NCI-H1930 (cell line): ENCODE data around the gene ANHX.

Source experiments
- DNase-seq, 2 experiments: peaks; one replicate each; lab custom pipeline; 2025; lab: John Stamatoyannopoulos, UW

Gene ANHX

DNA sequence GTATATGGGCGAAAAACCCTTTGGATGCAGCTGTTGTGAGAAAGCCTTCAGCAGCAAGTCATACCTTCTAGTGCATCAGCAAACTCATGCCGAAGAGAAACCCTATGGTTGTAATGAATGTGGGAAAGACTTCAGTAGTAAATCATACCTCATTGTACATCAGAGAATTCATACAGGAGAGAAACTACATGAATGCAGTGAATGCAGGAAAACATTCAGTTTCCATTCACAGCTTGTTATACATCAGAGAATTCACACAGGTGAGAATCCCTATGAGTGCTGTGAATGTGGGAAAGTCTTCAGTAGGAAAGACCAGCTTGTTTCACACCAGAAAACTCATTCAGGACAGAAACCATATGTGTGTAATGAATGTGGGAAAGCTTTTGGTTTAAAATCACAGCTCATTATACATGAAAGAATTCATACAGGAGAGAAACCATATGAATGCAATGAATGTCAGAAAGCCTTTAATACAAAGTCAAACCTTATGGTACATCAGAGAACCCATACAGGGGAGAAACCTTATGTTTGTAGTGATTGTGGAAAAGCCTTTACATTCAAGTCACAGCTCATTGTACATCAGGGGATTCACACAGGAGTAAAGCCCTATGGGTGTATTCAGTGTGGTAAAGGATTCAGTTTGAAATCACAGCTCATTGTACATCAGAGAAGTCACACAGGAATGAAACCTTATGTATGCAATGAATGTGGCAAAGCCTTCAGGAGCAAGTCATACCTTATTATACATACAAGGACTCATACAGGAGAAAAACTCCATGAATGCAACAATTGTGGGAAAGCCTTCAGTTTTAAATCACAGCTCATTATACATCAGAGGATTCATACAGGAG is 33.0 kb downstream of the ANHX start:
- DNase-seq: no peak

DNA sequence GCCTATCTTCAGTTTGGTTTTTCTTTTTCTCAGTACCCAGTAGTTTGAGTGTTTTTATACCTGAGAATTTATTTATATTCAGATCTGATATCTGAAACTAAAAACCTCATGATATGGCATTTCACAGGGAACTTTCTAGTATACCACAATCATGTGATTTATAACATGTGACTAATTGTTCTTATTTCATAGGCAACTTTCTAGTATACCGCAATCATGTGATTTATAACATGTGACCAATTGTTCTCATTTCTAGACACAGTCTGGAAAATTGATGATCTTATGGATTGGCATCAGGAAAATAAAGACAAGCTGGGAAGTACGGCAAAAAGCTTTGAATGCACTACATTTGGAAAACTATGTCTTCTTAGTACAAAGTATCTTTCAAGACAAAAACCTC is 33.8 kb downstream of the ANHX start:
- no peak for DNase-seq

DNA sequence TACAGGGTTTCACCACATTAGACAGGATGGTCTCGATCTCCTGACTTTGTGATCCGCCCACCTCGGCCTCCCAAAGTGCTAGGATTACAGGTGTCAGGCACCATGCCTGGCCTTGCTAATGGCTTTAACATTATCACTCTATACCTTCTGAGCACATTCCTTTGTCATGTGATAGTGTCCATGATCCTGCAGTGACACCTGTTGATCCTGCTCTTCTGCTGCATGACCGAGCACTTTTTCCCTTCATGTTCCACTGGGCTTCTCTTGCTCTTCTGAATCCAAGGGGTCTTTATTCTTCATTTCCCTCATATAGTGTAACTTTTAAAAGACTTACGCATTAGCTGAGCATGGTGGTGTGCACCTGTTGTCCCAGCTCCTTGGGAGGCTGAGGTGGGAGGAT is 42.8 kb downstream of the ANHX start:
- no peak for DNase-seq

DNA sequence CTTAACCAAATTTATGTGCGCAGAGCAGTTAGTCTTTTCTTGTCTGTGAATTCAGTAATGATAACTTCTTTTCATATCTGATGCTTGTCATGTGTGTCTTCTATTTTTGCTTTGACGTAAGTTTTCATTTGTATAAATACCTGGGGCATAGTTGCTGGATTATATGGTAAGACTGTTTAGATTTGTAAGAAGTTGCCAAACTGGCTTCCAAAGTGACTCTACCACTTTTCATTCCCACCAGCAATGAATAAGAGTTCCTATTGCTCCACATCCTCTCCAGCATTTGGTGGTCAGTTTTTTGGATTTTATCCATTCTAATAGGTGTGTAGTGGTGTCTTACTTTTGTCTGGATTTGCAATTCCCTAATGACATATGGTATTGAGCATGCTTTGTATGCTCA is 45.5 kb downstream of the ANHX start:
- no peak for DNase-seq

DNA sequence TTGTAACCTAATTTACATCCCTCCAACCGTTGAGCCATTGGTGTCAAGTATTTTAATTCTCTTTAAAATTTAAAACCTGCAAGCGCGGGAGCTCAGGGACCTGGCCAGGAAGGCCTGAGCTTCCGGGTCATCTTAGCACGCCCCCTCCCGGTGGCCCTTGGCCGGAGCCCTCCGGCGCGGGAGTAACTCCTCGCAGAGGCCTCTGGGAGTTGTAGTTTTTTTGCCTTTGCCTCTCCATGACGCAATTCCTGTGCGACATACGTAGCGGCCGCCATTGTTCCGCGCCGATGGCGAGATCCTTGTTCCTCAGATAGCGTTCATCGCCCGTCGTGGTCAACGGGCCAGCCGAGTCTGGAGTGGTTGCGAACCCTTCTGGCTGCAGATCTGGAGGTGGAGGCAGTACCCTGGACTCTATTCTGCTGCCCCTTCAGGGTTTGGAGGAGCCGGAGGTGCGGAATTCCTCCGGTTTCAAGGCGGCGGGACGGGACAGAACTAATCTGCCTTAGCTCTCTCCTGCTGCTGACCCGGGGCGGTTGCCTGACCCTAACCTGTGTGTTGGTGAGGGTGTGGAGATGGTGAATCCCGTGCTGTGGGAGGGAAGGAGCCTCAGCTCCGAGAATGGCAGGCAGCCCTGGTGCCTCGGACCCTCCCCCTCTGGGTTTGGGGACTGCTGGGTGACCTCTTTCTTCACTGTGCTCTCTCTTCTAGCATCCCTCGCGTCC is 54.3 kb downstream of the ANHX start, which contains the start of gene ZNF268:
Gene ZNF268, plus strand, starts transcription at position 258 of the 722 bp plus-strand sequence. CDS start 503 bp downstream, outside the sequence.
- peak; percentile 91 to 97 for DNase-seq

DNA sequence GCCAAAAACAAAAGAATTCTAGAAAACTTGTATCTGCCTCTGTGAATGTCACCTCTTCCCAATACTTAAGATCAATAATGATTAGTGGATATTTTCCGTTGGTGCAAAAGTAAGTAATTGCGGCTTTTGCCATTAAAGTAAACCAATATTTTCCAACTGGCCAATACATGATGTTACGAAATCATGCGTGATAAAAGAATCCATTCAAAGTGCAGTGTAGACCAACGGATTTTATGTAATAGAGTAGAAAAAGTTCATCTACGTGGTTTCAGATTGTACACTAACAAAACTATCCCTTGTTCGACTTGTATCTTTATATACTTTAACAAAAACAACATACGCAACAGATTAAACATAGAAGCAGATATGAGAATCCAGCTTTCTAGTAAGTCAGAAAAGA is 55.0 kb downstream of the ANHX start:
- DNase-seq: no peak

DNA sequence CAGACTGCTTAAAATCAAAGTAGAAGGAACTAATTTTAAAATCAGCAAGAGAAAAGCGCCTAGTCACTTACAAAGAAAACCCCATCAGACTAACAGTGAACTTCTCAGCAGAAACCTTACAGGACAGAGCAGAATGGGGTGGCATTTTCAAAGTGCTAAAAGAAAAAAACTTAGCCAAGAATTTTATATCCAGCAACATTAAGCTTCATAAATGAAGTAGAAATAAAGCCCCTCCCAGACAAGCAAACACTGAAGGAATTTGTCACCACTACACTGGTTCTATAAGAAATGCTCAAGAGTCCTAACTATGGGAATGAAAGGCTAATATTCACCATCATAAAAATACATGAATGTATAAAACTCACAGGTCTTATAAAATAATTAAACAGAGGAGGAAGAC is 60.8 kb downstream of the ANHX start:
- no peak for DNase-seq

DNA sequence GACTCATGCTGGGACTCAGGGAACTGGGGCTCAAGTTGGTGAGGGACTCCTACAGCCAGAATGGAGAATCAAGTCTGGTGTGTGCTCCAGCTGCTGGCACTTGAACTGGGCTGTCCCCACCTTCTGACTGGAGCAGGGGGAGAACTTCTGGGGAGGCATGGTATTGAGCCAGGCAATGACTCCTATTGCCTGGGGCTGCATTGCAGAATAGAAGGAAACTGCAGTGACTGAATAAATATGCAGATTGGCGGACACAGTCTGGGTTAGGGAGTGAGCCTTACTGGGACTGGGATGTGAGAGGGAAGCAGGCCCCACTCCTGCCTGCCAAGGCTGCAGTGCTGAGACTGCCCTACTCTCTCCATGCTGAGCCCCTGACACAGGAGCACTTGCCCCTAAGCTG is 63.2 kb downstream of the ANHX start:
- DNase-seq: no peak
